ENCODE results near the gene RANBP1. TPM values are rescaled to one million over a fixed set of nuclear protein-coding genes. Genes with fewer than 3 reads are reported as not detected.
A peak's percentile ranks its signal among the peaks of the same experiment; 100 is the strongest.

Gene RANBP1
- total RNA-seq, 2 experiments from 2014 or later, result 406 to 570 TPM

- Histone ChIP-seq H3K27ac (ENCODE audit: low read depth, low read length, poor library complexity, severe bottlenecking) (no peak overlapping the region), H3K4me2 (ENCODE audit: low read length) (peak overlapping the region; percentile 28; the same call in 1 of the 2 replicates), H3K4me1 (ENCODE audit: insufficient read depth, low read length, poor library complexity, severe bottlenecking) (peaks cover 12% of the 10 kb centered on the region), H3K4me3 (ENCODE audit: low read depth, low read length, poor library complexity, severe bottlenecking) (no peak overlapping the region), H3K36me3 (ENCODE audit: insufficient read depth, low read length) (no peaks in the 10 kb centered on the region), H4K20me1 (ENCODE audit: insufficient read depth, low read length) (no peaks in the 10 kb centered on the region), H3K9me3 (ENCODE audit: low read length) (no peaks in the 10 kb centered on the region), H2AFZ (ENCODE audit: low read length) (peak overlapping the region; percentile 16; the same call in 1 of the 2 replicates), H3K79me2 (ENCODE audit: insufficient read depth, low read depth, low read length) (no peaks in the 10 kb centered on the region), H3K9me2 (ENCODE audit: insufficient read depth, low read length) (no peaks in the 10 kb centered on the region)
- TF ChIP-seq EZH2phosphoT487 (IDR thresholded peaks at IDR 0.05; ENCODE audit: borderline replicate concordance, low read depth, low read length), result no peak
- intact Hi-C loops (cut with micrococcal nuclease; ENCODE audit: unreplicated experiment), result no loop called here
- DNase-seq (ENCODE audit: low spot score), result peak; percentile 30
- no TSS peak for BruUV-seq (replicated peaks)
- ChIA-PET POLR2A (no interaction called here), CTCF (ENCODE audit: unreplicated experiment) (no interaction called here)
These were observed 20.1 kb downstream of the RANBP1 start for GRCh38 chr22:20135806-20136602.

GRCh38 chr22:20136603-20136873, 20.6 kb downstream of the RANBP1 start:
- H3K4me1 ChIP-seq (ENCODE audit: insufficient read depth, low read length, poor library complexity, severe bottlenecking), result peaks cover 12% of the 10 kb centered on the region
- no TSS peak for BruUV-seq (replicated peaks)
- H3K4me3 ChIP-seq (ENCODE audit: low read depth, low read length, poor library complexity, severe bottlenecking), result no peak overlapping the region
- ChIA-PET CTCF (ENCODE audit: unreplicated experiment) (no interaction called here), POLR2A (no interaction called here)
- no peaks in the 10 kb centered on the region for H3K9me3 ChIP-seq (ENCODE audit: low read length)
- H3K4me2 ChIP-seq (ENCODE audit: low read length), result no peak overlapping the region
- H3K27ac ChIP-seq (ENCODE audit: low read depth, low read length, poor library complexity, severe bottlenecking), result no peak overlapping the region
- no peaks in the 10 kb centered on the region for H3K36me3 ChIP-seq (ENCODE audit: insufficient read depth, low read length)
- no peaks in the 10 kb centered on the region for H3K9me2 ChIP-seq (ENCODE audit: insufficient read depth, low read length)
- H3K79me2 ChIP-seq (ENCODE audit: insufficient read depth, low read depth, low read length), result no peaks in the 10 kb centered on the region
- H4K20me1 ChIP-seq (ENCODE audit: insufficient read depth, low read length), result no peaks in the 10 kb centered on the region
- no peak overlapping the region for H2AFZ ChIP-seq (ENCODE audit: low read length)
- intact Hi-C loops (cut with micrococcal nuclease; ENCODE audit: unreplicated experiment), result no loop called here
- DNase-seq (ENCODE audit: low spot score), result no peak
- TF ChIP-seq CTCF (conservative IDR thresholded peaks at IDR 0.05; ENCODE audit: low read length) (no peak), EZH2phosphoT487 (IDR thresholded peaks at IDR 0.05; ENCODE audit: borderline replicate concordance, low read depth, low read length) (no peak)

- BruUV-seq (replicated peaks), result no TSS peak
- no peak overlapping the region for H3K27ac ChIP-seq (ENCODE audit: low read depth, low read length, poor library complexity, severe bottlenecking)
- no peaks in the 10 kb centered on the region for H3K36me3 ChIP-seq (ENCODE audit: insufficient read depth, low read length)
- peaks cover 12% of the 10 kb centered on the region for H3K4me1 ChIP-seq (ENCODE audit: insufficient read depth, low read length, poor library complexity, severe bottlenecking)
- H3K9me3 ChIP-seq (ENCODE audit: low read length), result no peaks in the 10 kb centered on the region
- no peak for TF ChIP-seq CTCF (conservative IDR thresholded peaks at IDR 0.05; ENCODE audit: low read length)
- TF ChIP-seq EZH2phosphoT487 (IDR thresholded peaks at IDR 0.05; ENCODE audit: borderline replicate concordance, low read depth, low read length), result no peak
- H3K4me3 ChIP-seq (ENCODE audit: low read depth, low read length, poor library complexity, severe bottlenecking), result no peak overlapping the region
- ChIA-PET POLR2A (no interaction called here), CTCF (ENCODE audit: unreplicated experiment) (no interaction called here)
- intact Hi-C loops (cut with micrococcal nuclease; ENCODE audit: unreplicated experiment), result no loop called here
- H3K9me2 ChIP-seq (ENCODE audit: insufficient read depth, low read length), result no peaks in the 10 kb centered on the region
- H3K79me2 ChIP-seq (ENCODE audit: insufficient read depth, low read depth, low read length), result no peaks in the 10 kb centered on the region
- DNase-seq (ENCODE audit: low spot score), result no peak
- no peak overlapping the region for H3K4me2 ChIP-seq (ENCODE audit: low read length)
- H4K20me1 ChIP-seq (ENCODE audit: insufficient read depth, low read length), result no peaks in the 10 kb centered on the region
- no peak overlapping the region for H2AFZ ChIP-seq (ENCODE audit: low read length)
These were observed 21.2 kb downstream of the RANBP1 start for GRCh38 chr22:20137113-20137512.

All from OCI-LY7 (cell line).